K562 (cell line): ENCODE data around the gene KRT14. TPM values are rescaled to one million over a fixed set of nuclear protein-coding genes. Genes with fewer than 3 reads are reported as not detected.
"Not testable (repeated sequence)": the region's sequence is repeated elsewhere in the genome, so short reads cannot be mapped to it uniquely, and the experiment has no call there.

Experiments
- ATAC-seq: fragments of 200-7000 bp; cut with Tn5 transposase; 3 replicates; pipeline ENCODE4 v1.9.1; 2020; ENCODE audit warnings: moderate library complexity
- BruUV-seq: library from RNA; stranded (reverse); fragments of 400-500 nt; replicated peaks from 2 replicates; lab custom pipeline; 2021; lab: Mats Ljungman, UMichigan
- CTCF ChIA-PET: fragments of 300-600 bp; formaldehyde crosslinking; extraction: SDS; loops from one replicate; lab custom pipeline; 2021; ENCODE audit warnings: low intra/inter-chr PET ratio; lab: Yijun Ruan, JAX
- POLR2A ChIA-PET: fragments of 300-600, 350-650 bp; sonication (Branson Sonifier 250); formaldehyde crosslinking; extraction: SDS; loops from one replicate; lab custom pipeline; 2021; ENCODE audit warnings: antibody characterized with exemption, inconsistent platforms; lab: Yijun Ruan, JAX
- DNase-seq, 4 experiments: peaks; one replicate each; pipeline versions ENCODE4 v3.0.0 to v3.0.0-alpha.2; 2011 to 2018; ENCODE audit warnings: low spot score in 3 of 4, mixed read lengths in 3 of 4; ENCODE audit errors: extremely low read depth in 1 of 4
- FAIRE-seq: peaks from 2 replicates; lab custom pipeline; 2011; peaks lifted over from hg19 to GRCh38; lab: Jason Lieb, UNC
- H2AFZ ChIP-seq: 2 replicates; pipeline ENCODE4 v1.6.0; 2011; ENCODE audit warnings: low read depth, low read length, control low read depth, inconsistent platforms
- H3K27ac ChIP-seq: fragments of 200-600 bp; 3 replicates; pipeline ENCODE4 v1.8.0; 2011; ENCODE audit warnings: low read depth, mild to moderate bottlenecking, control low read depth, inconsistent platforms, low read length, moderate library complexity, mixed read lengths; ENCODE audit errors: extremely low read depth
- H3K27me3 ChIP-seq, 2 experiments: fragments of 300-600 bp in 1 of 2; 2 replicates in 1 of 2; 3 replicates in 1 of 2; pipeline versions ENCODE4 v1.6.0 to v1.8.0; 2011; ENCODE audit warnings: inconsistent platforms in 2 of 2, low read length in 2 of 2, mild to moderate bottlenecking in 1 of 2, mixed read lengths in 1 of 2, moderate library complexity in 1 of 2; ENCODE audit not compliant: control insufficient read depth in 2 of 2, insufficient read depth in 2 of 2
- H3K36me3 ChIP-seq: fragments of 300-600 bp; 3 replicates; pipeline ENCODE4 v1.8.0; 2011; ENCODE audit warnings: mild to moderate bottlenecking, low read length, inconsistent platforms; ENCODE audit not compliant: control insufficient read depth, insufficient read depth
- H3K4me1 ChIP-seq, 2 experiments: fragments of 200-600 bp in 1 of 2; replicated peaks in 1 of 2; 2 replicates in 1 of 2; 3 replicates in 1 of 2; pipeline versions ENCODE4 v1.5.1 to v1.8.0; 2011; ENCODE audit warnings: inconsistent platforms in 2 of 2, low read length in 2 of 2, mild to moderate bottlenecking in 1 of 2, mixed read lengths in 1 of 2, moderate library complexity in 1 of 2; ENCODE audit not compliant: control insufficient read depth in 2 of 2, insufficient read depth in 2 of 2
- H3K4me2 ChIP-seq: 2 replicates; pipeline ENCODE4 v1.6.1; 2011; ENCODE audit warnings: low read length, control low read depth, inconsistent platforms, mixed read lengths; ENCODE audit not compliant: insufficient read depth
- H3K4me3 ChIP-seq: fragments of 200-600 bp; sonication (generic), shearing (Covaris generic); 2 replicates; pipeline ENCODE4 v1.5.1; 2016; ENCODE audit warnings: control low read depth, inconsistent platforms
- H3K79me2 ChIP-seq: fragments of 200-600 bp; 3 replicates; pipeline ENCODE4 v1.8.0; 2011; ENCODE audit warnings: low read length, inconsistent platforms; ENCODE audit not compliant: control insufficient read depth, insufficient read depth
- H3K9ac ChIP-seq, 2 experiments: 2 replicates each; pipeline versions ENCODE4 v1.6.0 to v1.6.1; 2011; ENCODE audit warnings: low read depth in 2 of 2, low read length in 2 of 2, control low read depth in 1 of 2, inconsistent platforms in 1 of 2, mild to moderate bottlenecking in 1 of 2, mixed read lengths in 1 of 2; ENCODE audit not compliant: insufficient read depth in 1 of 2
- H3K9me1 ChIP-seq: one replicate; pipeline ENCODE4 v1.6.0; 2011; ENCODE audit warnings: inconsistent platforms, mild to moderate bottlenecking, low read length, moderate library complexity; ENCODE audit not compliant: control insufficient read depth, insufficient read depth
- H3K9me3 ChIP-seq: replicated peaks from 2 replicates; pipeline ENCODE4 v1.5.1; 2011; ENCODE audit warnings: low read depth, low read length, inconsistent platforms; ENCODE audit not compliant: control insufficient read depth, insufficient read depth
- H4K20me1 ChIP-seq: replicated peaks from 2 replicates; pipeline ENCODE4 v1.6.1; 2011; ENCODE audit warnings: low read length, inconsistent platforms, mixed read lengths; ENCODE audit not compliant: control insufficient read depth, insufficient read depth
- KDM1A ChIP-seq, 2 experiments: fragments of 450-650 bp; IDR thresholded peaks; 2 replicates each; pipeline ENCODE4 v1.6.1; 2016; ENCODE audit warnings: mild to moderate bottlenecking in 2 of 2
- LARP7 ChIP-seq: fragments of 450-650 bp; IDR thresholded peaks from 2 replicates; pipeline ENCODE4 v1.6.1; 2016
- MAZ ChIP-seq, 2 experiments: fragments of 450-650 bp in 1 of 2; sonication (generic) in 1 of 2; formaldehyde crosslinking; IDR thresholded peaks in 1 of 2; conservative IDR thresholded peaks in 1 of 2; 2 replicates each; pipeline versions ENCODE4 v1.4.0 to v1.5.0; 2020; ENCODE audit warnings: mild to moderate bottlenecking in 1 of 2, missing genetic modification reagents in 1 of 2
- ZNF407 ChIP-seq: fragments of 450-650 bp; IDR thresholded peaks from 2 replicates; pipeline ENCODE4 v1.6.1; 2016; ENCODE audit warnings: low read depth
- WGBS: fragments of 100-300 bp; shearing (Covaris generic); methylation state at CpG from one replicate; pipeline ENCODE4 v1.1.6; 2016; ENCODE audit warnings: low coverage, mixed read lengths; ENCODE audit not compliant: insufficient coverage; ENCODE audit errors: missing lambda C conversion rate; 5-methylcytosine and 5-hydroxymethylcytosine counted together
- in situ Hi-C: fragments of 300-500 bp; cut with MboI; formaldehyde crosslinking; loops from 4 replicates; pipeline ENCODE4 v1.15.0; 2018; ENCODE audit warnings: inconsistent platforms, mixed read lengths
- intact Hi-C: fragments of 100-400 bp; cut with micrococcal nuclease; formaldehyde crosslinking; loops from 2 replicates; pipeline ENCODE4 v1.14.2; 2022
- polyA plus RNA-seq, 8 experiments: library from polyadenylated mRNA; depleted of rRNA in 4 of 8; stranded (reverse) in 5 of 8; unstranded in 3 of 8; fragments of >200 nt; fragmentation: Nextera tagmentation in 2 of 8; fragmentation: Illumina TruSeq in 1 of 8; extraction: Ambion mirVana in 2 of 8; extraction: Trizol in 1 of 8; gene quantifications; 2 replicates each; pipeline versions ENCODE4 v1.2.1 to v1.2.3, GENCODE V29; 2011 to 2014; ENCODE audit warnings: inconsistent platforms in 1 of 8, missing spikeins in 1 of 8
- total RNA-seq, 7 experiments: library from RNA; depleted of rRNA in 6 of 7; stranded (reverse); fragments of >200 nt in 6 of 7; fragmentation: Illumina TruSeq in 2 of 7; extraction: Trizol in 2 of 7; gene quantifications; 2 replicates each; pipeline versions ENCODE4 v1.2.1 to v1.2.3, GENCODE V29; 2011 to 2021; ENCODE audit warnings: low replicate concordance in 1 of 7

Gene KRT14
- total and polyA plus RNA-seq, 9 of the 15 experiments (the other 6 are each of a cell fraction or from before 2014, with no cell fraction given) = 0.22 TPM; not detected in 8

GRCh38 chr17:41626028-41626913 is 39.6 kb upstream of the KRT14 start:
- CTCF ChIA-PET, FAIRE-seq, H3K9ac ChIP-seq, H3K36me3 ChIP-seq, ATAC-seq, H4K20me1 ChIP-seq, H3K4me2 ChIP-seq, H3K27ac ChIP-seq, POLR2A ChIA-PET, H2AFZ ChIP-seq, intact Hi-C loops, H3K79me2 ChIP-seq, DNase-seq, in situ Hi-C loops, H3K9me1 ChIP-seq, BruUV-seq, H3K9me3 ChIP-seq, H3K4me3 ChIP-seq: not testable (repeated sequence)
- H3K27me3 ChIP-seq = peaks cover 2 to 40% of the 10 kb centered on the region in 2 experiments; a peak in 2 of 5 replicates
- H3K4me1 ChIP-seq = peaks cover 3 to 23% of the 10 kb centered on the region in 2 experiments; a peak in 3 of 5 replicates
- WGBS = 0% methylated on average over 9 of the region's 17 CpGs

GRCh38 chr17:41625602-41626001 is 38.9 kb upstream of the KRT14 start:
- ATAC-seq = no peak
- in situ Hi-C loops = no loop called here
- Histone ChIP-seq H3K4me2 (no peak overlapping the region), H3K27me3 (peaks cover 2 to 44% of the 10 kb centered on the region in 2 experiments; a peak in 2 of 5 replicates), H4K20me1 (no peaks in the 10 kb centered on the region), H3K9me3 (no peaks in the 10 kb centered on the region), H3K79me2 (no peaks in the 10 kb centered on the region), H3K36me3 (no peaks in the 10 kb centered on the region), H3K4me3 (no peak overlapping the region), H3K9ac (no peak overlapping the region), H3K9me1 (peaks cover 5% of the 10 kb centered on the region), H3K27ac (no peak overlapping the region), H2AFZ (no peak overlapping the region), H3K4me1 (peaks cover 3 to 23% of the 10 kb centered on the region in 2 experiments; a peak in 3 of 5 replicates)
- ChIA-PET POLR2A (no interaction called here), CTCF (no interaction called here)
- no peak for FAIRE-seq
- intact Hi-C loops = no loop called here
- DNase-seq = no peak
- no TSS peak for BruUV-seq
- 18% methylated on average over 13 of the region's 16 CpGs for WGBS
- TF ChIP-seq MAZ (CRISPR knock-in tag; conservative IDR thresholded peaks at IDR 0.05 in 1 of 2, IDR thresholded peaks at IDR 0.05 in 1 of 2) (no peak), ZNF407 (no peak), KDM1A (IDR thresholded peaks at IDR 0.05) (no peak), LARP7 (no peak)
